BLaER1 (cell line): Measurements from ENCODE around the gene ZNF497.
A peak's percentile ranks its signal among the peaks of the same experiment; 100 is the strongest.

Experiments used
- H3K27ac ChIP-seq: shearing (Covaris generic); formaldehyde crosslinking; 2 replicates; pipeline ENCODE4 v1.8.1; 2022
- H3K27me3 ChIP-seq: shearing (Covaris generic); formaldehyde crosslinking; 2 replicates; pipeline ENCODE4 v1.8.1; 2022
- H3K36me3 ChIP-seq: shearing (Covaris generic); formaldehyde crosslinking; 2 replicates; pipeline ENCODE4 v1.8.1; 2022
- H3K4me1 ChIP-seq: shearing (Covaris generic); formaldehyde crosslinking; 2 replicates; pipeline ENCODE4 v1.8.1; 2022
- H3K4me2 ChIP-seq: shearing (Covaris generic); formaldehyde crosslinking; 2 replicates; pipeline ENCODE4 v1.8.1; 2022
- H3K4me3 ChIP-seq: shearing (Covaris generic); formaldehyde crosslinking; 2 replicates; pipeline ENCODE4 v1.8.1; 2022
- H3K9ac ChIP-seq: shearing (Covaris generic); formaldehyde crosslinking; 2 replicates; pipeline ENCODE4 v1.8.1; 2022
- H3K9me3 ChIP-seq: shearing (Covaris generic); formaldehyde crosslinking; 2 replicates; pipeline ENCODE4 v1.8.1; 2022
- H4K20me1 ChIP-seq: shearing (Covaris generic); formaldehyde crosslinking; 2 replicates; pipeline ENCODE4 v1.8.1; 2022
- Cebpa-rat ChIP-seq: shearing (Covaris generic); IDR thresholded peaks from 2 replicates; pipeline ENCODE4 v1.8.1; 2022

Gene ZNF497

GRCh38 chr19:58355908-58356765 lies 6.4 kb downstream of the ZNF497 start:
- Histone ChIP-seq H3K4me2 (peak overlapping the region; percentile 84), H4K20me1 (peaks cover 44% of the 10 kb centered on the region), H3K27ac (no peak overlapping the region), H3K4me3 (peak overlapping the region; percentile 58), H3K36me3 (peaks cover 27% of the 10 kb centered on the region), H3K9me3 (no peaks in the 10 kb centered on the region), H3K27me3 (peaks cover 33% of the 10 kb centered on the region), H3K9ac (peak overlapping the region; percentile 52), H3K4me1 (peaks cover 62% of the 10 kb centered on the region)
- TF ChIP-seq Cebpa-rat, result no peak

GRCh38 chr19:58355215-58355796 lies 7.2 kb downstream of the ZNF497 start:
- H3K9me3 ChIP-seq, result no peaks in the 10 kb centered on the region
- H3K36me3 ChIP-seq, result peaks cover 32% of the 10 kb centered on the region
- no peak overlapping the region for H3K9ac ChIP-seq
- H3K4me3 ChIP-seq, result no peak overlapping the region
- H3K4me2 ChIP-seq, result peak overlapping the region; percentile 84
- H3K27me3 ChIP-seq, result peaks cover 33% of the 10 kb centered on the region
- H3K4me1 ChIP-seq, result peaks cover 67% of the 10 kb centered on the region
- H3K27ac ChIP-seq, result no peak overlapping the region
- no peak for TF ChIP-seq Cebpa-rat
- peaks cover 51% of the 10 kb centered on the region for H4K20me1 ChIP-seq

GRCh38 chr19:58354478-58355030 lies 8.0 kb downstream of the ZNF497 start:
- TF ChIP-seq Cebpa-rat, result no peak
- peaks cover 51% of the 10 kb centered on the region for H4K20me1 ChIP-seq
- no peak overlapping the region for H3K4me2 ChIP-seq
- peaks cover 69% of the 10 kb centered on the region for H3K4me1 ChIP-seq
- H3K27ac ChIP-seq, result no peak overlapping the region
- H3K27me3 ChIP-seq, result peaks cover 33% of the 10 kb centered on the region
- no peak overlapping the region for H3K4me3 ChIP-seq
- H3K9ac ChIP-seq, result no peak overlapping the region
- peaks cover 32% of the 10 kb centered on the region for H3K36me3 ChIP-seq
- H3K9me3 ChIP-seq, result no peaks in the 10 kb centered on the region

- H3K4me2 ChIP-seq, result no peak overlapping the region
- H3K36me3 ChIP-seq, result peaks cover 32% of the 10 kb centered on the region
- peaks cover 51% of the 10 kb centered on the region for H4K20me1 ChIP-seq
- H3K9me3 ChIP-seq, result no peaks in the 10 kb centered on the region
- no peak overlapping the region for H3K9ac ChIP-seq
- no peak for TF ChIP-seq Cebpa-rat
- peaks cover 33% of the 10 kb centered on the region for H3K27me3 ChIP-seq
- H3K4me1 ChIP-seq, result peaks cover 70% of the 10 kb centered on the region
- H3K27ac ChIP-seq, result no peak overlapping the region
- no peak overlapping the region for H3K4me3 ChIP-seq
Measured at GRCh38 chr19:58353717-58354477, 8.7 kb downstream of the ZNF497 start.

DNA sequence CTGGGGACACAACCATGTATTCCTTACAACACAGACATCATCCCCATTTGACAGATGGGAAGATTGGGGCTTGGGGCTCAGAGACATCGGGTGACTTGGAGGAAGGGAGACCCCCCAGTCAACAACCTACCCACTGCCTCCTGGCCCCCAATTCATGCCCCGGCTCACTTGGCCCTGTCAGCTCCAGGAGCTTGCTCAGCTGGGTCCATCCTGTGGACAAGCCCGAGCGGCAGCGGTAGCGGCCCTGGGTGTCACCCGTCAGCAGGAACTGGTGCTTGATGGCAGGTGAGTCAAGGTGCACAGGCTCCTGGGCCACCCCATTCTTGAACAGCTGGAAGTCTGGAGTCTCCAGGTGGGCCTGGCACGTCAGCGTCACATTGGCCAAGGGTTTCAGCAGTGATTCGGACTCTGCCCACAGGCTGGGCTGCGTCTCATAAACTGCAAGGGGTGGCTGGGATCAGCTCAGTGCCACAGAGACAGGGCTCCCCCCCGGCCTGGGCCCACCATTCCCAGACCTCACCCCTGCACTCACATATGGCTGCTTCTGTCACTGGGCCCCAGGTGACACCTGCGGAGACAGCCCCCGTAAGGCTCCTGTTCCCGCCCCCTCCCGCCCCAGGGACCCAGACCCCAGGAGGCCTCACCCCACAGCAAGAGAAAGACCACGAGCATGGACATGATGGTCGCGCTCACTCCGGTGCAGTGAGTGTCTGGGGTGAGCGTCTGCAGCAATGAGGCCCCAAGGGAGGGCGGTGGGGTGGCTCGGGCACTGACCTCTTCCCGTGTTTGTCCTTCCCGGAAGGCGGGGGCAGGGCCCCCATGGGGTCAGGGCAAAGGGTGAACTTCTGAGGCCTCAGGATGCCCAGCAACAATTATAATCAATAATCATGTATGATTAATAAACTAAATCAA lies 9.5 kb downstream of the ZNF497 start, which contains the start of gene A1BG:
Gene A1BG, minus strand, starts transcription at position 733 of the 912 bp plus-strand sequence. Its CDS starts 55 bp downstream, at position 678.
- no peak for TF ChIP-seq Cebpa-rat
- no peak within 1 kb of the TSS for H3K4me3 ChIP-seq
- H3K4me1 ChIP-seq, result peaks cover 70% of the 10 kb centered on the region
- no peak within 1 kb of the TSS for H3K27ac ChIP-seq
- H4K20me1 ChIP-seq, result peaks cover 51% of the 10 kb centered on the region
- no peak within 1 kb of the TSS for H3K9ac ChIP-seq
- H3K27me3 ChIP-seq, result peaks cover 31% of the 10 kb centered on the region
- H3K9me3 ChIP-seq, result no peaks in the 10 kb centered on the region
- H3K4me2 ChIP-seq, result no peak within 1 kb of the TSS
- H3K36me3 ChIP-seq, result peaks cover 32% of the 10 kb centered on the region

GRCh38 chr19:58351990-58352755 lies 10.4 kb downstream of the ZNF497 start:
- H3K9ac ChIP-seq, result no peak overlapping the region

GRCh38 chr19:58351558-58351878 lies 11.0 kb downstream of the ZNF497 start:
- Histone ChIP-seq H3K4me3 (no peak overlapping the region), H3K36me3 (peaks cover 32% of the 10 kb centered on the region), H3K4me2 (peak overlapping the region; percentile 83; the same call in 1 of the 2 replicates), H3K9ac (no peak overlapping the region), H3K9me3 (no peaks in the 10 kb centered on the region), H3K27ac (no peak overlapping the region), H4K20me1 (peaks cover 51% of the 10 kb centered on the region), H3K27me3 (peaks cover 16% of the 10 kb centered on the region), H3K4me1 (peaks cover 58% of the 10 kb centered on the region)
- no peak for TF ChIP-seq Cebpa-rat

More at GRCh38 chr19:58351990-58352755, 10.4 kb downstream of the ZNF497 start:
- Histone ChIP-seq H4K20me1 (peaks cover 51% of the 10 kb centered on the region), H3K36me3 (peaks cover 32% of the 10 kb centered on the region), H3K27ac (no peak overlapping the region), H3K4me3 (no peak overlapping the region), H3K27me3 (peaks cover 22% of the 10 kb centered on the region), H3K4me2 (no peak overlapping the region), H3K4me1 (peaks cover 62% of the 10 kb centered on the region), H3K9me3 (no peaks in the 10 kb centered on the region)
- no peak for TF ChIP-seq Cebpa-rat

- Histone ChIP-seq H3K4me3 (peak overlapping the region; percentile 73), H4K20me1 (peaks cover 50% of the 10 kb centered on the region), H3K4me2 (peak overlapping the region; percentile 83), H3K9me3 (no peaks in the 10 kb centered on the region), H3K4me1 (peaks cover 58% of the 10 kb centered on the region), H3K9ac (peak overlapping the region; percentile 72; the same call in 1 of the 2 replicates), H3K27ac (peak overlapping the region; percentile 98), H3K36me3 (peaks cover 34% of the 10 kb centered on the region), H3K27me3 (peaks cover 11% of the 10 kb centered on the region)
- TF ChIP-seq Cebpa-rat, result no peak
Measured at GRCh38 chr19:58350871-58351557, 11.5 kb downstream of the ZNF497 start.
